ENCODE measurements around the gene ADAMTSL3.
"Not testable (repeated sequence)": the region's sequence is repeated elsewhere in the genome, so short reads cannot be mapped to it uniquely, and the experiment has no call there.

ADAMTSL3 gene

GRCh38 chr15:83928392-83928734 lies 274.4 kb downstream of the ADAMTSL3 start:
- DNase-seq: no peak

- DNase-seq: no peak
These were observed 275.0 kb downstream of the ADAMTSL3 start for GRCh38 chr15:83928878-83929418.

GRCh38 chr15:83929619-83930018 lies 275.7 kb downstream of the ADAMTSL3 start:
- DNase-seq: no peak

- no peak for DNase-seq
These were observed 276.7 kb downstream of the ADAMTSL3 start for GRCh38 chr15:83930392-83931212.

- no peak for DNase-seq
These were observed 281.9 kb downstream of the ADAMTSL3 start for GRCh38 chr15:83935774-83936173.

GRCh38 chr15:83940136-83940535 lies 286.2 kb downstream of the ADAMTSL3 start:
- DNase-seq: no peak

- DNase-seq: no peak
These were observed 289.1 kb downstream of the ADAMTSL3 start for GRCh38 chr15:83943043-83943442.

- DNase-seq: no peak
These were observed 290.0 kb downstream of the ADAMTSL3 start for GRCh38 chr15:83943849-83944404.

- DNase-seq: no peak
These were observed 293.2 kb downstream of the ADAMTSL3 start for GRCh38 chr15:83947156-83947555.

- DNase-seq: no peak
These were observed 300.6 kb downstream of the ADAMTSL3 start for GRCh38 chr15:83954506-83954905.

GRCh38 chr15:83955806-83956265 lies 301.9 kb downstream of the ADAMTSL3 start:
- no peak for DNase-seq

- DNase-seq: no peak
These were observed 303.0 kb downstream of the ADAMTSL3 start for GRCh38 chr15:83956887-83957286.

GRCh38 chr15:83959477-83959876 lies 305.6 kb downstream of the ADAMTSL3 start:
- DNase-seq: no peak

GRCh38 chr15:83960192-83960829 lies 306.4 kb downstream of the ADAMTSL3 start:
- no peak for DNase-seq

GRCh38 chr15:83961311-83961710 lies 307.4 kb downstream of the ADAMTSL3 start:
- no peak for DNase-seq

- not testable (repeated sequence) for DNase-seq
These were observed 311.0 kb downstream of the ADAMTSL3 start for GRCh38 chr15:83964967-83965366.

GRCh38 chr15:83970295-83970890 lies 316.5 kb downstream of the ADAMTSL3 start:
- no peak for DNase-seq

GRCh38 chr15:83971992-83972391 lies 318.1 kb downstream of the ADAMTSL3 start:
- no peak for DNase-seq

- no peak for DNase-seq
These were observed 319.9 kb downstream of the ADAMTSL3 start for GRCh38 chr15:83973816-83974215.

GRCh38 chr15:83977992-83978391 lies 324.1 kb downstream of the ADAMTSL3 start:
- no peak for DNase-seq

GRCh38 chr15:83978588-83978987 lies 324.7 kb downstream of the ADAMTSL3 start:
- no peak for DNase-seq

GRCh38 chr15:83980637-83981036 lies 326.7 kb downstream of the ADAMTSL3 start:
- no peak for DNase-seq

- no peak for DNase-seq
These were observed 328.8 kb downstream of the ADAMTSL3 start for GRCh38 chr15:83982748-83983147.

All from stimulated activated CD4-positive, alpha-beta T cell treated with anti-CD3 and anti-CD28 coated beads, Interleukin-2, amount 100 ng/mL, for 24 hours (primary cell).